PC-9 (cell line): ENCODE results near the gene LRIG1. TPM values are rescaled to one million over a fixed set of nuclear protein-coding genes. Genes with fewer than 3 reads are reported as not detected.

Experiments
- BruUV-seq: library from RNA; stranded (reverse); fragments of 400-500 nt; replicated peaks from 2 replicates; lab custom pipeline; 2021; lab: Mats Ljungman, UMichigan
- CTCF ChIA-PET: fragments of 300-600 bp; sonication (Branson Sonifier 250); formaldehyde crosslinking; loops from one replicate; lab custom pipeline; 2022; ENCODE audit warnings: antibody characterized with exemption; lab: Charles Lee
- POLR2A ChIA-PET: fragments of 300-600 bp; sonication (Branson Sonifier 250); formaldehyde crosslinking; loops from one replicate; lab custom pipeline; 2022; ENCODE audit warnings: antibody characterized with exemption; ENCODE audit not compliant: unreplicated experiment; lab: Charles Lee
- DNase-seq, 2 experiments: peaks; one replicate each; pipeline versions ENCODE4 v3.0.0 to v3.0.0-alpha.2; 2015 to 2022; ENCODE audit warnings: mixed read lengths in 1 of 2
- H2AFZ ChIP-seq: fragments of 200-600 bp; sonication (generic); 2 replicates; pipeline ENCODE4 v1.8.1; 2017; ENCODE audit warnings: antibody characterized with exemption
- H3F3A ChIP-seq: fragments of 200-600 bp; sonication (generic); 2 replicates; pipeline ENCODE4 v1.8.1; 2017; ENCODE audit warnings: antibody characterized with exemption, mild to moderate bottlenecking, low read depth; ENCODE audit not compliant: insufficient read depth
- H3K27ac ChIP-seq: fragments of 200-600 bp; sonication (generic); 2 replicates; pipeline ENCODE4 v1.6.1; 2016; ENCODE audit warnings: mixed run types
- H3K27me3 ChIP-seq: fragments of 200-600 bp; sonication (generic); 2 replicates; pipeline ENCODE4 v1.6.1; 2016; ENCODE audit warnings: low read depth, mixed run types; ENCODE audit not compliant: insufficient read depth
- H3K36me3 ChIP-seq: fragments of 200-600 bp; sonication (generic); 2 replicates; pipeline ENCODE4 v1.6.1; 2016; ENCODE audit warnings: low read depth, mixed run types
- H3K4me1 ChIP-seq: fragments of 200-600 bp; sonication (generic); replicated peaks from 2 replicates; pipeline ENCODE4 v1.6.1; 2016; ENCODE audit warnings: mixed run types; ENCODE audit not compliant: insufficient read depth
- H3K4me2 ChIP-seq: fragments of 200-600 bp; sonication (generic); 2 replicates; pipeline ENCODE4 v1.6.1; 2017; ENCODE audit warnings: mixed run types
- H3K4me3 ChIP-seq: fragments of 200-600 bp; sonication (generic); 2 replicates; pipeline ENCODE4 v1.6.1; 2016; ENCODE audit warnings: mixed run types
- H3K79me2 ChIP-seq: fragments of 200-600 bp; sonication (generic); 2 replicates; pipeline ENCODE4 v1.6.1; 2017; ENCODE audit warnings: low read depth, mixed run types
- H3K9me2 ChIP-seq: fragments of 200-600 bp; sonication (generic); 2 replicates; pipeline ENCODE4 v1.8.1; 2017; ENCODE audit warnings: mild to moderate bottlenecking; ENCODE audit not compliant: insufficient read depth
- H3K9me3 ChIP-seq: fragments of 200-600 bp; sonication (generic); 2 replicates; pipeline ENCODE4 v1.8.1; 2016; ENCODE audit warnings: low read depth; ENCODE audit not compliant: insufficient read depth
- H4K20me1 ChIP-seq: fragments of 200-600 bp; sonication (generic); 2 replicates; pipeline ENCODE4 v1.8.1; 2017; ENCODE audit not compliant: insufficient read depth
- CTCF ChIP-seq: fragments of 200-600 bp; sonication (generic); conservative IDR thresholded peaks from 2 replicates; pipeline ENCODE4 v1.6.1; 2017; ENCODE audit warnings: mixed run types, antibody characterized with exemption, mild to moderate bottlenecking, moderate library complexity
- EZH2 ChIP-seq: fragments of 200-600 bp; sonication (generic); IDR thresholded peaks from 2 replicates; pipeline ENCODE4 v1.8.0; 2017; ENCODE audit warnings: antibody characterized with exemption, low read depth
- intact Hi-C: fragments of 100-400 bp; cut with micrococcal nuclease; formaldehyde crosslinking; loops from one replicate; pipeline ENCODE4 v1.10.0; 2022; ENCODE audit not compliant: unreplicated experiment
- total RNA-seq: library from RNA; stranded (reverse); gene quantifications from 2 replicates; pipeline ENCODE4 v1.2.3, GENCODE V29; 2021

The LRIG1 gene
- total RNA-seq, 1 experiment from 2014 or later, result not detected

GRCh38 chr3:66441692-66442091 lies 59.1 kb downstream of the LRIG1 start:
- Histone ChIP-seq H3F3A (peaks cover 6% of the 10 kb centered on the region; the same call in 1 of the 2 replicates), H3K79me2 (no peaks in the 10 kb centered on the region), H3K36me3 (no peaks in the 10 kb centered on the region), H3K4me1 (peaks cover 19% of the 10 kb centered on the region), H3K27ac (peak overlapping the region; percentile 19; the same call in 1 of the 2 replicates), H3K27me3 (no peaks in the 10 kb centered on the region), H3K9me3 (no peaks in the 10 kb centered on the region), H3K4me2 (peak overlapping the region; percentile 40; the same call in 1 of the 2 replicates), H2AFZ (no peak overlapping the region), H3K9me2 (no peaks in the 10 kb centered on the region), H3K4me3 (no peak overlapping the region), H4K20me1 (no peaks in the 10 kb centered on the region)
- CTCF ChIA-PET, result no interaction called here
- no peak for DNase-seq
- POLR2A ChIA-PET, result no interaction called here
- intact Hi-C loops, result no loop called here
- no TSS peak for BruUV-seq
- TF ChIP-seq CTCF (no peak), EZH2 (no peak)

GRCh38 chr3:66441129-66441528 lies 59.7 kb downstream of the LRIG1 start:
- POLR2A ChIA-PET, result no interaction called here
- Histone ChIP-seq H3K4me1 (peaks cover 19% of the 10 kb centered on the region), H3K9me3 (no peaks in the 10 kb centered on the region), H3K4me3 (no peak overlapping the region), H3K36me3 (no peaks in the 10 kb centered on the region), H3K27me3 (no peaks in the 10 kb centered on the region), H3K4me2 (peak overlapping the region; percentile 40; the same call in 1 of the 2 replicates), H4K20me1 (no peaks in the 10 kb centered on the region), H3F3A (peaks cover 6% of the 10 kb centered on the region; the same call in 1 of the 2 replicates), H3K9me2 (no peaks in the 10 kb centered on the region), H2AFZ (peak overlapping the region; percentile 48; the same call in 1 of the 2 replicates), H3K27ac (peak overlapping the region; percentile 19; the same call in 1 of the 2 replicates), H3K79me2 (no peaks in the 10 kb centered on the region)
- peak in 1 of 2 experiments; percentile 46 for DNase-seq
- CTCF ChIA-PET, result no interaction called here
- TF ChIP-seq CTCF, result no peak
- TF ChIP-seq EZH2, result no peak
- no TSS peak for BruUV-seq
- intact Hi-C loops, result no loop called here

GRCh38 chr3:66439666-66440344 lies 61.0 kb downstream of the LRIG1 start:
- no peak overlapping the region for H3K4me3 ChIP-seq
- no peak overlapping the region for H2AFZ ChIP-seq
- no peaks in the 10 kb centered on the region for H3K9me2 ChIP-seq
- H3K79me2 ChIP-seq, result no peaks in the 10 kb centered on the region
- intact Hi-C loops, result no loop called here
- TF ChIP-seq CTCF (no peak), EZH2 (no peak)
- CTCF ChIA-PET, result no interaction called here
- no peaks in the 10 kb centered on the region for H3K9me3 ChIP-seq
- no peaks in the 10 kb centered on the region for H3K27me3 ChIP-seq
- no peaks in the 10 kb centered on the region for H3K36me3 ChIP-seq
- POLR2A ChIA-PET, result no interaction called here
- H3K4me2 ChIP-seq, result no peak overlapping the region
- no TSS peak for BruUV-seq
- H3F3A ChIP-seq, result peaks cover 6% of the 10 kb centered on the region; the same call in 1 of the 2 replicates
- H4K20me1 ChIP-seq, result no peaks in the 10 kb centered on the region
- no peak for DNase-seq
- H3K27ac ChIP-seq, result no peak overlapping the region
- H3K4me1 ChIP-seq, result peaks cover 19% of the 10 kb centered on the region
